ENCODE measurements around the gene TBC1D9B. TPM values are rescaled to one million over a fixed set of nuclear protein-coding genes. Genes with fewer than 3 reads are reported as not detected.
A peak's percentile ranks its signal among the peaks of the same experiment; 100 is the strongest.

The TBC1D9B gene
- total and polyA plus RNA-seq, 2 of the 13 experiments (the other 11 are each of a cell fraction or from before 2014, with no cell fraction given) = 35.0 to 50.0 TPM

- no peak overlapping the region for H3K27ac ChIP-seq (ENCODE audit: extremely low read length, insufficient read depth, low read length)
- H3K9ac ChIP-seq (ENCODE audit: insufficient read depth, low read depth, low read length) = no peak overlapping the region
- H3K79me2 ChIP-seq (ENCODE audit: insufficient read depth, low read length) = no peaks in the 10 kb centered on the region
- POLR2A ChIA-PET = no interaction called here
- peaks cover 18% of the 10 kb centered on the region for H3K4me1 ChIP-seq (ENCODE audit: insufficient read depth, low read length)
- in situ Hi-C loops (cut with HindIII; ENCODE audit: extremely low pct_ligation_motif_present, low pct_unique_long_range_greater_than_20kb) (no loop called here), intact Hi-C loops (cut with micrococcal nuclease; ENCODE audit: unreplicated experiment) (no loop called here)
- WGBS (ENCODE audit: low lambda C conversion rate) = 67% methylated on average over 15 of the region's 19 CpGs
- no peaks in the 10 kb centered on the region for H3K9me3 ChIP-seq (ENCODE audit: low read length)
- no peak overlapping the region for H3K4me2 ChIP-seq (ENCODE audit: low read depth, low read length)
- TF ChIP-seq ZNF687 (CRISPR knock-in tag; IDR thresholded peaks at IDR 0.05) = 0 out of 2 replicates have a peak, but pooled peaks have one; percentile 14
- TF ChIP-seq CREB1 (IDR thresholded peaks at IDR 0.05) = no peak
- no peak for TF ChIP-seq CREB1 (CRISPR knock-in tag; IDR thresholded peaks at IDR 0.05)
- TF ChIP-seq MNT (IDR thresholded peaks at IDR 0.05) = peak; percentile 39; the same call in 1 of the 2 replicates
- H3K27me3 ChIP-seq (ENCODE audit: control insufficient read depth in 1 of 2, insufficient read depth in 2 of 2, low read length in 2 of 2) = peaks cover 0 to 8% of the 10 kb centered on the region in 2 experiments; a peak in 1 of 5 replicates
- H4K20me1 ChIP-seq (ENCODE audit: insufficient read depth, low read length) = no peaks in the 10 kb centered on the region
- CTCF ChIA-PET (ENCODE audit: low intra/inter-chr PET ratio, low total read pairs) = no interaction called here
- BruUV-seq (replicated peaks) = no TSS peak
- H2AFZ ChIP-seq (ENCODE audit: low read length) = no peak overlapping the region
- FAIRE-seq = no peak
- ATAC-seq = no peak
- no peaks in the 10 kb centered on the region for H3K36me3 ChIP-seq (replicated peaks in 1 of 2; ENCODE audit: control insufficient read depth in 1 of 2, insufficient read depth in 2 of 2, low read length in 2 of 2)
- DNase-seq (ENCODE audit: low spot score) = no peak
- no peak overlapping the region for H3K4me3 ChIP-seq (replicated peaks in 1 of 3; ENCODE audit: insufficient read depth in 1 of 3, low read depth in 2 of 3, low read length in 3 of 3)
Observed at GRCh38 chr5:179912951-179913350, 5.3 kb upstream of the TBC1D9B start.

All from HepG2 (cell line).